ENCODE data around the gene RETREG1.

- TF ChIP-seq, protein P1, sequence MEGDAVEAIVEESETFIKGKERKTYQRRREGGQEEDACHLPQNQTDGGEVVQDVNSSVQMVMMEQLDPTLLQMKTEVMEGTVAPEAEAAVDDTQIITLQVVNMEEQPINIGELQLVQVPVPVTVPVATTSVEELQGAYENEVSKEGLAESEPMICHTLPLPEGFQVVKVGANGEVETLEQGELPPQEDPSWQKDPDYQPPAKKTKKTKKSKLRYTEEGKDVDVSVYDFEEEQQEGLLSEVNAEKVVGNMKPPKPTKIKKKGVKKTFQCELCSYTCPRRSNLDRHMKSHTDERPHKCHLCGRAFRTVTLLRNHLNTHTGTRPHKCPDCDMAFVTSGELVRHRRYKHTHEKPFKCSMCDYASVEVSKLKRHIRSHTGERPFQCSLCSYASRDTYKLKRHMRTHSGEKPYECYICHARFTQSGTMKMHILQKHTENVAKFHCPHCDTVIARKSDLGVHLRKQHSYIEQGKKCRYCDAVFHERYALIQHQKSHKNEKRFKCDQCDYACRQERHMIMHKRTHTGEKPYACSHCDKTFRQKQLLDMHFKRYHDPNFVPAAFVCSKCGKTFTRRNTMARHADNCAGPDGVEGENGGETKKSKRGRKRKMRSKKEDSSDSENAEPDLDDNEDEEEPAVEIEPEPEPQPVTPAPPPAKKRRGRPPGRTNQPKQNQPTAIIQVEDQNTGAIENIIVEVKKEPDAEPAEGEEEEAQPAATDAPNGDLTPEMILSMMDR (IDR thresholded peaks at IDR 0.05), result no peak
- no peak for TF ChIP-seq POLR2A (IDR thresholded peaks at IDR 0.05)
These were observed 34.7 kb downstream of the RETREG1 start for GRCh38 chr5:16582081-16582480.
